Astrocyte (in vitro differentiated cells and primary cell): Measurements from ENCODE around the gene KIF18B.
A peak's percentile ranks its signal among the peaks of the same experiment; 100 is the strongest.

ENCODE experiments used
- CTCF ChIP-seq: IDR thresholded peaks from 2 replicates; pipeline ENCODE4 v1.5.1; 2011; ENCODE audit warnings: low read depth, mild to moderate bottlenecking, inconsistent platforms, low read length, moderate library complexity; ENCODE audit not compliant: insufficient read depth
- EZH2 ChIP-seq: IDR thresholded peaks from 2 replicates; pipeline ENCODE4 v1.6.1; 2012; ENCODE audit warnings: mild to moderate bottlenecking, low read length, inconsistent platforms; ENCODE audit not compliant: insufficient read depth

GRCh38 chr17:44919885-44920564, 27.5 kb downstream of the KIF18B start:
- peak; percentile 76 for TF ChIP-seq CTCF
- no peak for TF ChIP-seq EZH2
